ENCODE results near the gene CDCA5.
"Not testable (repeated sequence)": the region's sequence is repeated elsewhere in the genome, so short reads cannot be mapped to it uniquely, and the experiment has no call there.

Gene CDCA5

GRCh38 chr11:65118891-65119669 lies 35.2 kb upstream of the CDCA5 start:
- DNase-seq, result not testable (repeated sequence)

GRCh38 chr11:65118097-65118837 lies 34.4 kb upstream of the CDCA5 start:
- DNase-seq, result no peak

- peak; percentile 98 for DNase-seq
Measured at GRCh38 chr11:65117206-65118096, 33.6 kb upstream of the CDCA5 start, which contains the start of gene ZNHIT2. Gene ZNHIT2, minus strand, starts transcription at chr11:65117701. Its CDS starts 48 bp downstream, at chr11:65117653.

GRCh38 chr11:65116370-65117205 lies 32.7 kb upstream of the CDCA5 start:
- peak; percentile 48 for DNase-seq

DNA sequence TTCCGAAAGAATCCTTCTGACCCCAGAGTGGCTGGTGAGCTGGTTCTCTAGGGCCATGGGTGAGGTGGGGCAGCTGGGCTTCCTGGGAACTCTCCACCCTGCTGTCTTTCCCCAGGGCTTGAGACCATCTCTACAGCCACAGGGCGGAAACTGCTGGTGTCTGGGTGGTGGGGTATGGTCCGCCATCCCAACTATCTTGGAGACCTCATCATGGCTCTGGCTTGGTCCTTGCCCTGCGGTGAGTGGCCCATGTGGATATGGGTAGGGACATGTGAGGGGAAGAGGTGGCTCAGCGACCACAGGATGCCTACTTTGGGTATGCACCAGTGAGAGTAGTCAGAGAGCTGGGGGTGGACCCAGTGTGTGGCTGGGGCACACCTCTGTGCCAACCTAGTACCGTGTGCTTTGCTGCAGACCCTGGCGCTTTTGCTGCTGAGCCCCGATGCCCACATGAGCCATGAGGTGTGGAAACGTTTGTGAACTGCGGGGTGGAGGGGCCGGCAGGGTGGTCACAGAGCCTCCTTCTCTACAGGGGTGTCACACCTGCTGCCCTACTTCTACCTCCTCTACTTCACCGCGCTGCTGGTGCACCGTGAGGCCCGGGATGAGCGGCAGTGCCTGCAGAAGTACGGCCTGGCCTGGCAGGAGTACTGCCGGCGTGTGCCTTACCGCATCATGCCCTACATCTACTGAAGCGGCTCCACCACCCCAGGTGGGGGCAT lies 31.7 kb upstream of the CDCA5 start:
- no peak for DNase-seq

DNA sequence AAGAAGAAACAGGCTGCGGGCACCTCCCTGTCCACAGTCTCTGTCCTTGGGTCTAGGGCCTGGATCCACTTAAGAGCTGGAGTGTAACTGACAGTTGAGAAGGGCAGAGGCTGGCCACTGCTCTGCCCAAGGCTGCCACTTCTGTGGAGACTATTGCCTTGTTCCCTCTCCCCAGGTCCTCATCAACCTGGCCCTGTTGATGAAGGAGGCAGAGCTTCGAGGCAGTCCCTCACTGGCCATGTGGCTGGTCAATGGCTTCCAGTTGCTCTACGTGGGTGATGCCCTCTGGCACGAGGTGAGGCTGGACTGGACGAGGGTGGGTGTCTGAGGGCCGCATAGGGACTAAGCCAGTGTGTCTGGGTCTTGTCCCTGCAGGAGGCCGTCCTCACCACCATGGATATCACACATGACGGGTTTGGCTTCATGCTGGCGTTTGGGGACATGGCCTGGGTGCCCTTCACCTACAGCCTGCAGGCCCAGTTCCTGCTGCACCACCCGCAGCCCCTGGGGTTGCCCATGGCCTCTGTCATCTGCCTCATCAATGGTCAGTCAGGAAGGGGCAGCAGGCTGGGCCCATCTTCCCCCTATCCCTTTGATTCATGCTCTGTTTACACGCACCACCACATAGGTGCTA lies 30.8 kb upstream of the CDCA5 start:
- DNase-seq, result no peak

DNA sequence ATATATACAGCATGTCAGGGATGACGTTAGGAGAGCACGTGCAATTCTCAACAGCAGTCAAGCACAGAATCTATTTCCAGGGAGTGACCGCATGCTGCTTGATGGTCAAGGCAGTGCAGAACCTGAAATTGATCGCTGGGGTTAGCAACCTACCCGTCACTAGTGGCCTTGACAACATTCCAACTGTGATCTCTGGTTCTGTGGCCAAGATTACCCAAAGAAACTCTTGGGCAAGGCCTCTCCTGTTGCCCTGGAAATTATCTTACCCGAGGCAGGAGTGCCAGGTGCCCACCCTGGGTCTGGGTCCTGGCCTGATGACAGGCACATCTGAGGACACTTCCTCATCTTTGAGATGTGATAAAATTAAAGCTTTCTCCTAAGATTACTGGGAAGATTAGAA lies 30.0 kb upstream of the CDCA5 start:
- DNase-seq, result no peak

DNA sequence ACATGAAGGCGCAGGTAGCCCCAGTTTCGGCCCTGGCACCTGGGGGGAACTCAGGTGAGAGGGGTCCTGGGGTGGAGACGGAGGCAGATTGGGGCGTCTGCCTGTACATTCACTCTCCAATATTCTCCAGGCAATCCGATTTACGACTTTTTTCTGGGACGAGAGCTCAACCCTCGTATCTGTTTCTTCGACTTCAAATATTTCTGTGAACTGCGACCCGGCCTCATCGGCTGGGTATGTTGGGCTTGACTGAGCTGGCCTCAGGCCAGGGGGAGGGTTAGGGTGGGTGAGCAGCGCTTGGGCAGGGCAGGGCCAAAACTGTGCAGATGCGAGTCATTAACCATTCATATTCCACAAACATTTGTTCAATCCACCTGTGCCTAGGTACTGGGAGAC lies 29.5 kb upstream of the CDCA5 start:
- no peak for DNase-seq

GRCh38 chr11:65112546-65113360 lies 28.9 kb upstream of the CDCA5 start:
- peak; percentile 19 for DNase-seq

- peak; percentile 92 for DNase-seq
Measured at GRCh38 chr11:65111744-65112545, 28.1 kb upstream of the CDCA5 start, which contains the start of gene TM7SF2. Gene TM7SF2, plus strand, starts transcription at chr11:65111872. Its CDS starts 144 bp downstream, at chr11:65112016.

- no peak for DNase-seq
Measured at GRCh38 chr11:65111159-65111743, 27.4 kb upstream of the CDCA5 start.

DNA sequence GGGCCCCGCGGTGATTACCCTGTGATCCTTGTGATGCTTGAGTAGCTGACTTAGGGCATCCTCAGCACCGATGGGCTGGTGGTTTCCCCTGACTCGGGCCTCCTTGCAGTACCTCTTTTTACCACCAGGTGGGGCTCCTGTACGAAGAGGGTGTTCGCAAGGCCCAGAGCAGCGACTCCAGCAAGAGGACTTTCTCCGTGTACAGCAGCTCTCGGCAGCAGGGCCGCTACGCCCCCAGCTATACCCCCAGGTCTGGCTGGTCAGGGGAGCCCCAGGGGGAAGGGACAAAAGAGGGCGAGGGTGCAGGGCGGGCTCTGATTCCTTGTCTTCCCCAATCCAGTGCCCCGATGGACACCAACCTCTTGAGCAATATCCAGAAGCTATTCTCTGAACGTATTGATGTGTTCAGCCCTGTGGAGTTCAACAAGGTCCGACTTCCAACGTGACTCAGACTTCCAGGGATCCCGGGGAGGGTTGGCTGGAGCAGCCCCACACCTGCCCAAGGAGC lies 26.6 kb upstream of the CDCA5 start:
- peak; percentile 82 for DNase-seq

- DNase-seq, result no peak
Measured at GRCh38 chr11:65109231-65110198, 25.7 kb upstream of the CDCA5 start.

DNA sequence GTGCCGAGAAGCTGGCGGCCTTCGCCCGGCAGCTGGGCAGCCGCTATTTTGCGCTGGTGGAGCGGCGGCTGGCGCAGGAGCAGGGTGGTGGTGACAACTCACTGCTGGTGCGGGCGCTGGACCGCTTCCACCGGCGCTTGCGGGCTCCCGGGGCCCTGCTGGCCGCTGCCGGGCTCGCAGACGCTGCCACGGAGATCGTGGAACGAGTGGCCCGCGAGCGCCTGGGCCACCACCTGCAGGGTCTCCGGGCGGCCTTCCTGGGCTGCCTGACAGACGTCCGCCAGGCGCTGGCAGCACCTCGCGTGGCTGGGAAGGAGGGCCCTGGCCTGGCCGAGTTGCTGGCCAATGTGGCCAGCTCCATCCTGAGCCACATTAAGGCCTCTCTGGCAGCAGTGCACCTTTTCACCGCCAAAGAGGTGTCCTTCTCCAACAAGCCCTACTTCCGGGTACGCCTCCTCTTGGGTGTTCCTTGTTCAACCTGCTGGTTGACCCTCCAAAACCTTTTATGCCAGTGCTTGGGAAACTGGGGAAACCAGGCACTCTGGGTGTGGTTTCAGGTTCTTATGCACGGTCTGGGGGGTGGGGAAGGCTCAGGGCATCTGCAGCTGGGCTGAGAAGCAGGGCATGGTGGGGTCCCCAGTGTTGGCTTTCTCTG lies 24.8 kb upstream of the CDCA5 start:
- no peak for DNase-seq

DNA sequence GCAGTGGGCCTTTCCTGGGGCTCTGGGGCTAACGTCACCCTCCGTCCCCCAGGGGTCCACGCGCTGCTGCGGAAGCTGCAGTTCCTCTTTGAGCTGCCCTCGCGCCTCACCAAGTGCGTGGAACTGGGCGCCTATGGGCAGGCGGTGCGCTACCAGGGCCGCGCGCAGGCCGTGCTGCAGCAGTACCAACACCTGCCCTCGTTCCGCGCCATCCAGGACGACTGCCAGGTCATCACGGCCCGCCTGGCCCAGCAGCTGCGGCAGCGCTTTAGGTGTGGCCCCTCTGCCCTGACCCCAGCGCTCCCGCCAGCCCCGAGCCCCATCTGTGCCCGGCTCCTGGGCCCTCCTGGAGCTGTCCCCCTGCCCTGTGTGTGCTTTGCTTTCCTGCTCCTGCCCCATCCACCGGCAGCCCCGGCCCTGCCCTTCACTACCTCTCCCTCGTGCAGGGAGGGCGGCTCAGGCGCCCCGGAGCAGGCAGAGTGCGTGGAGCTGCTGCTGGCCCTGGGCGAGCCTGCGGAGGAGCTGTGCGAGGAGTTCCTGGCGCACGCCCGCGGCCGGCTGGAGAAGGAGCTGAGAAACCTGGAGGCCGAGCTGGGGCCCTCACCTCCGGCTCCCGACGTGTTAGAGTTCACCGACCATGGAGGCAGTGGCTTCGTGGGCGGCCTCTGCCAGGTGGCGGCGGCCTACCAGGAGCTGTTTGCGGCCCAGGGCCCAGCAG lies 24.1 kb upstream of the CDCA5 start:
- no peak for DNase-seq

- no peak for DNase-seq
Measured at GRCh38 chr11:65107078-65107477, 23.2 kb upstream of the CDCA5 start.
